Hematopoietic multipotent progenitor cell treated with erythropoietin and hydrocortisone succinate and interleukin-3 and kit ligand, for 4 days (in vitro differentiated cells): ENCODE measurements around the gene CD38.
"Not testable (repeated sequence)": the region's sequence is repeated elsewhere in the genome, so short reads cannot be mapped to it uniquely, and the experiment has no call there.

Source experiments
- DNase-seq: peaks from one replicate; pipeline ENCODE4 v3.0.0-alpha.2; 2015

Gene CD38

GRCh38 chr4:15802497-15802896 lies 24.4 kb downstream of the CD38 start:
- DNase-seq = not testable (repeated sequence)

GRCh38 chr4:15805583-15806517 lies 27.7 kb downstream of the CD38 start:
- DNase-seq = peak; percentile 89

GRCh38 chr4:15809058-15809457 lies 30.9 kb downstream of the CD38 start:
- peak; percentile 57 for DNase-seq

- DNase-seq = no peak
These were observed 31.3 kb downstream of the CD38 start for GRCh38 chr4:15809466-15809865.

- peak; percentile 51 for DNase-seq
These were observed 33.7 kb downstream of the CD38 start for GRCh38 chr4:15811703-15812337.

GRCh38 chr4:15832523-15833451 lies 54.7 kb downstream of the CD38 start:
- DNase-seq = peak; percentile 50

GRCh38 chr4:15833801-15834200 lies 55.7 kb downstream of the CD38 start:
- no peak for DNase-seq

GRCh38 chr4:15836362-15836761 lies 58.2 kb downstream of the CD38 start:
- DNase-seq = no peak

GRCh38 chr4:15837591-15837990 lies 59.5 kb downstream of the CD38 start:
- no peak for DNase-seq

GRCh38 chr4:15841194-15841730 lies 63.1 kb downstream of the CD38 start:
- DNase-seq = not testable (repeated sequence)

GRCh38 chr4:15847746-15848145 lies 69.6 kb downstream of the CD38 start:
- no peak for DNase-seq

- DNase-seq = peak; percentile 17
These were observed 70.2 kb downstream of the CD38 start for GRCh38 chr4:15848191-15848842.

GRCh38 chr4:15851969-15852368 lies 73.8 kb downstream of the CD38 start:
- no peak for DNase-seq

GRCh38 chr4:15852524-15852923 lies 74.4 kb downstream of the CD38 start:
- no peak for DNase-seq

GRCh38 chr4:15853345-15853744 lies 75.2 kb downstream of the CD38 start:
- DNase-seq = no peak

GRCh38 chr4:15855804-15856475 lies 77.8 kb downstream of the CD38 start:
- DNase-seq = peak; percentile 5

- peak; percentile 46 for DNase-seq
These were observed 83.1 kb downstream of the CD38 start for GRCh38 chr4:15861198-15861597.

GRCh38 chr4:15864651-15865566 lies 86.8 kb downstream of the CD38 start:
- DNase-seq = no peak

- DNase-seq = peak; percentile 82
These were observed 90.0 kb downstream of the CD38 start for GRCh38 chr4:15868111-15868510.

GRCh38 chr4:15868826-15869413 lies 90.8 kb downstream of the CD38 start:
- no peak for DNase-seq
